AG04449 (cell line): Measurements from ENCODE around the gene CFTR.

ENCODE experiments used
- CTCF ChIA-PET: fragments of 350-600 bp; formaldehyde crosslinking; extraction: SDS; loops from one replicate; lab custom pipeline; 2021; ENCODE audit warnings: antibody characterized with exemption; lab: Yijun Ruan, JAX
- POLR2A ChIA-PET: fragments of 400-600, 350-600 bp; formaldehyde crosslinking; extraction: SDS; loops from one replicate; lab custom pipeline; 2020; ENCODE audit warnings: antibody characterized with exemption, inconsistent platforms; lab: Yijun Ruan, JAX
- DNase-seq: peaks from one replicate; pipeline ENCODE4 v3.0.0-alpha.2; 2010; ENCODE audit warnings: low read depth, low spot score
- H3K4me3 ChIP-seq: 2 replicates; pipeline ENCODE4 v1.5.1; 2011; ENCODE audit warnings: low read depth, mild to moderate bottlenecking, control low read depth, low read length
- TF ChIP-seq, protein P1 (sequence below): IDR thresholded peaks from one replicate; pipeline ENCODE4 v1.5.1; 2011; ENCODE audit warnings: mild to moderate bottlenecking, moderate library complexity, low read length, control low read depth, inconsistent platforms; ENCODE audit not compliant: insufficient read depth; ENCODE audit errors: missing control alignments

The CFTR gene

DNA sequence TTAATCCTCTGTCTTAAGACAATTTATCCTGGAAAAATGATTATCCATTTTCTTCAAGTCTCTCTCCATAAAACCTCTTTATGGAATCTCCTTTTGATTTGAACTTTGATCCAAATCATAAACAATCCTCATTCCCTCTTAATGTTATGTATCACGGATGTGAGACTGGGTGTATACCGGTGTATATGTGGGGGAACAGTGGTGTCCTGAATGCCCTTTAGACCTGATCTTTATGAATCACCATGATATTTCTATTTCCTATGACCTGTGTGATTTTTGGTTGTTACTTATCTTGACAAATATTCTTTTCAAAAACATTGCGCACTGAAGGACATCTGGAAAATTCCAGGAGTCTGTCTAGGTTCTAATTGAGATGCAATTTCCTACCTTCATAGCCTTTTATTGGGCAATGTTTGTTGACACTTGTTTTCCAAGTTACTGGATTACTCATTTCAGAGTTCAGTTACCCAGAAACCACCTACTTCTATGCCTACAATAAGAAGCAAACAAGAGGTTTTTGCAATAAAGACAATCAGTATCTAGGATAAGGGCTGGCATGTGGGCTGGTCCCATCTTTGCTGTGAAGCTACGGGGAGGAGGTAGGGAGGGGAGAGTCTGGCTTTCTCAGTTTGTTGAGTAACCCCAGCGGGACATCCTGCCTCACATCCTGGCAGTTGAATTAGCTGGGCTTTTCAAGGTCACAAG is 203.0 kb downstream of the CFTR start:
- no peak overlapping the region for H3K4me3 ChIP-seq
- ChIA-PET POLR2A (no interaction called here), CTCF (interaction anchor here (1.1 kb wide), 1 partner anchor 224 kb away, joined by 3 read pairs; no protein-coding TSS in a partner anchor)
- DNase-seq, result no peak
- TF ChIP-seq, protein P1, sequence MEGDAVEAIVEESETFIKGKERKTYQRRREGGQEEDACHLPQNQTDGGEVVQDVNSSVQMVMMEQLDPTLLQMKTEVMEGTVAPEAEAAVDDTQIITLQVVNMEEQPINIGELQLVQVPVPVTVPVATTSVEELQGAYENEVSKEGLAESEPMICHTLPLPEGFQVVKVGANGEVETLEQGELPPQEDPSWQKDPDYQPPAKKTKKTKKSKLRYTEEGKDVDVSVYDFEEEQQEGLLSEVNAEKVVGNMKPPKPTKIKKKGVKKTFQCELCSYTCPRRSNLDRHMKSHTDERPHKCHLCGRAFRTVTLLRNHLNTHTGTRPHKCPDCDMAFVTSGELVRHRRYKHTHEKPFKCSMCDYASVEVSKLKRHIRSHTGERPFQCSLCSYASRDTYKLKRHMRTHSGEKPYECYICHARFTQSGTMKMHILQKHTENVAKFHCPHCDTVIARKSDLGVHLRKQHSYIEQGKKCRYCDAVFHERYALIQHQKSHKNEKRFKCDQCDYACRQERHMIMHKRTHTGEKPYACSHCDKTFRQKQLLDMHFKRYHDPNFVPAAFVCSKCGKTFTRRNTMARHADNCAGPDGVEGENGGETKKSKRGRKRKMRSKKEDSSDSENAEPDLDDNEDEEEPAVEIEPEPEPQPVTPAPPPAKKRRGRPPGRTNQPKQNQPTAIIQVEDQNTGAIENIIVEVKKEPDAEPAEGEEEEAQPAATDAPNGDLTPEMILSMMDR, result no peak

- TF ChIP-seq, protein P1, result no peak
- no peak overlapping the region for H3K4me3 ChIP-seq
- no peak for DNase-seq
- ChIA-PET CTCF (no interaction called here), POLR2A (no interaction called here)
These were observed 203.8 kb downstream of the CFTR start for GRCh38 chr7:117683430-117684175.

DNA sequence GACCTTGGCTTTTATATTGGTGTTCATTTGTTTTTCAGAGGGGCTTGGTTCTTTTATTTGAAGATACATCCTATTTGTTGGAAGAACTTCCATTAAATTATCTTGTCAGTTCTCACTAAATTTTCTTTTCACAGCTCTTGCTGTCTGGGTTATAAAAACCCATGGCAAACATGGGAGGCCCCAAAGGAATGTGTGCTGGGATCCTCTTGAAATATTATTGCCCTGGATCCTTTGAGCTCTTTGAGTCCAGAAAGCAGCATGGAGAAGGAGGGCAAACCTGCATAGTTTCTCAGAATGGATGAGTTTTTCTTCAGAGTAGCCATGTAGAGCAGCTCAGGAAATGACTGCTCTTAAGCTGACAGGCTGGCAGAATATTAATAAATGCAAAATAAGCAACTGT is 206.0 kb downstream of the CFTR start:
- TF ChIP-seq, protein P1, result no peak
- CTCF ChIA-PET, result no interaction called here
- POLR2A ChIA-PET, result no interaction called here
- DNase-seq, result no peak
- no peak overlapping the region for H3K4me3 ChIP-seq

GRCh38 chr7:117686311-117686935 is 206.6 kb downstream of the CFTR start:
- TF ChIP-seq, protein P1, result no peak
- DNase-seq, result no peak
- H3K4me3 ChIP-seq, result no peak overlapping the region
- POLR2A ChIA-PET, result no interaction called here
- CTCF ChIA-PET, result no interaction called here

- ChIA-PET CTCF (interaction anchor here (1.0 kb wide), 1 partner anchor 28 kb away, joined by 3 read pairs; no protein-coding TSS in a partner anchor), POLR2A (no interaction called here)
- TF ChIP-seq, protein P1, result no peak
- no peak overlapping the region for H3K4me3 ChIP-seq
- DNase-seq, result no peak
These were observed 208.3 kb downstream of the CFTR start for GRCh38 chr7:117688126-117688525.

DNA sequence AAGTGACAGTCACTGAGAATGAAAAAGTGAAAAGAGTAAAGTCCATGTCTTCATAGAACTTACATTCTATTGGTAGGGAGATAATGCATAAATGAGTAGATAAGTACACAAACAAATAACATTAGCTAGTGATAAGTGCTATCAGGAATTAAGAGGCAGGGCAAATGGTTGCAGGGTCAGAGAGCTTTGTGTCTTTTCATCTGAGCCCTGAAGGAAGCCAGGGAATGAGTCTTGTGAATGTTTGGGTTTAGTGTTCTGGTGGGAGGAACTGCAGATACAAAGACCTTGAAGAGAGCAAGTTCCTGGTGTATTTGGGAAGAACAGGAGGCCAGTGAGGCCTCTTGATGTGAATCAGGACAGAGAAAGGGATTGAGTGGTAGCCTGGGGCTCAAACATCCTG is 209.6 kb downstream of the CFTR start:
- TF ChIP-seq, protein P1, result no peak
- POLR2A ChIA-PET, result no interaction called here
- no peak for DNase-seq
- CTCF ChIA-PET, result no interaction called here
- H3K4me3 ChIP-seq, result no peak overlapping the region
